Astrocyte (in vitro differentiated cells and primary cell): Measurements from ENCODE around the gene NXN. TPM values are rescaled to one million over a fixed set of nuclear protein-coding genes. Genes with fewer than 3 reads are reported as not detected.

Source experiments
- DNase-seq: peaks from one replicate; pipeline ENCODE4 v3.0.0-alpha.2; 2010; ENCODE audit warnings: low read depth
- FAIRE-seq: peaks from 2 replicates; lab custom pipeline; 2011; peaks lifted over from hg19 to GRCh38; lab: Jason Lieb, UNC
- H2AFZ ChIP-seq: 2 replicates; pipeline ENCODE4 v1.6.0; 2012; ENCODE audit warnings: low read depth, low read length, inconsistent platforms
- H3K27ac ChIP-seq: 2 replicates; pipeline ENCODE4 v1.5.1; 2011; ENCODE audit warnings: low read depth, low read length, inconsistent platforms
- H3K27me3 ChIP-seq: 2 replicates; pipeline ENCODE4 v1.6.0; 2011; ENCODE audit warnings: low read length, inconsistent platforms; ENCODE audit not compliant: insufficient read depth
- H3K36me3 ChIP-seq: 2 replicates; pipeline ENCODE4 v1.5.1; 2011; ENCODE audit warnings: low read length, inconsistent platforms; ENCODE audit not compliant: insufficient read depth
- H3K4me1 ChIP-seq: 2 replicates; pipeline ENCODE4 v1.5.1; 2011; ENCODE audit warnings: low read length, inconsistent platforms; ENCODE audit not compliant: insufficient read depth
- H3K4me2 ChIP-seq: 2 replicates; pipeline ENCODE4 v1.6.0; 2012; ENCODE audit warnings: low read length, inconsistent platforms
- H3K4me3 ChIP-seq: 2 replicates; pipeline ENCODE4 v1.5.1; 2011; ENCODE audit warnings: low read depth, mild to moderate bottlenecking, low read length, inconsistent platforms; ENCODE audit not compliant: insufficient read depth
- H3K79me2 ChIP-seq: 2 replicates; pipeline ENCODE4 v1.6.0; 2012; ENCODE audit warnings: mild to moderate bottlenecking, low read length, inconsistent platforms; ENCODE audit not compliant: insufficient read depth
- H3K9ac ChIP-seq: 2 replicates; pipeline ENCODE4 v1.6.0; 2012; ENCODE audit warnings: mild to moderate bottlenecking, low read length, inconsistent platforms
- H3K9me3 ChIP-seq: 2 replicates; pipeline ENCODE4 v1.5.1; 2012; ENCODE audit warnings: low read depth, mild to moderate bottlenecking, low read length, inconsistent platforms; ENCODE audit not compliant: insufficient read depth
- H4K20me1 ChIP-seq: 2 replicates; pipeline ENCODE4 v1.6.0; 2012; ENCODE audit warnings: low read length, inconsistent platforms; ENCODE audit not compliant: insufficient read depth
- H3K27ac Mint-ChIP-seq: one replicate; pipeline ENCODE4 v1.8.0; 2021; ENCODE audit warnings: mild to moderate bottlenecking, mixed read lengths; ENCODE audit not compliant: unreplicated experiment
- H3K27me3 Mint-ChIP-seq: one replicate; pipeline ENCODE4 v1.8.0; 2021; ENCODE audit warnings: low read depth, mixed read lengths; ENCODE audit not compliant: unreplicated experiment
- H3K36me3 Mint-ChIP-seq: one replicate; pipeline ENCODE4 v1.8.0; 2021; ENCODE audit warnings: low read depth, mixed read lengths; ENCODE audit not compliant: unreplicated experiment
- H3K4me1 Mint-ChIP-seq: one replicate; pipeline ENCODE4 v1.8.0; 2021; ENCODE audit warnings: low read depth, mixed read lengths; ENCODE audit not compliant: unreplicated experiment
- H3K4me3 Mint-ChIP-seq: one replicate; pipeline ENCODE4 v1.8.0; 2021; ENCODE audit warnings: mild to moderate bottlenecking, moderate library complexity, mixed read lengths; ENCODE audit not compliant: unreplicated experiment
- H3K9me3 Mint-ChIP-seq: one replicate; pipeline ENCODE4 v1.8.0; 2021; ENCODE audit warnings: mild to moderate bottlenecking, mixed read lengths; ENCODE audit not compliant: unreplicated experiment
- CTCF ChIP-seq: IDR thresholded peaks from 2 replicates; pipeline ENCODE4 v1.5.1; 2011; ENCODE audit warnings: low read depth, mild to moderate bottlenecking, inconsistent platforms, low read length, moderate library complexity; ENCODE audit not compliant: insufficient read depth
- EZH2 ChIP-seq: IDR thresholded peaks from 2 replicates; pipeline ENCODE4 v1.6.1; 2012; ENCODE audit warnings: mild to moderate bottlenecking, low read length, inconsistent platforms; ENCODE audit not compliant: insufficient read depth
- total RNA-seq: library from RNA; stranded (reverse); gene quantifications from 2 replicates; pipeline ENCODE4 v1.2.1, GENCODE V29; 2021

The NXN gene
- total RNA-seq, 1 donor from 2014 or later, result 104 TPM

GRCh38 chr17:828761-829160 is 150.8 kb downstream of the NXN start:
- H3K4me1 Mint-ChIP-seq, result peaks cover 4% of the 10 kb centered on the region
- no peak overlapping the region for H3K27ac Mint-ChIP-seq
- no peak overlapping the region for H3K4me3 Mint-ChIP-seq

GRCh38 chr17:826778-827177 is 152.8 kb downstream of the NXN start:
- Histone ChIP-seq H3K79me2 (peaks cover 25% of the 10 kb centered on the region), H2AFZ (no peak overlapping the region), H3K4me2 (no peak overlapping the region), H3K9me3 (no peaks in the 10 kb centered on the region), H3K36me3 (no peaks in the 10 kb centered on the region), H3K27me3 (no peaks in the 10 kb centered on the region), H3K4me3 (no peak overlapping the region), H3K27ac (no peak overlapping the region), H3K4me1 (peaks cover 3% of the 10 kb centered on the region), H4K20me1 (peaks cover 51% of the 10 kb centered on the region), H3K9ac (no peak overlapping the region)
- TF ChIP-seq CTCF (no peak), EZH2 (no peak)
- FAIRE-seq (no peak), DNase-seq (no peak)
- peaks cover 43% of the 10 kb centered on the region for H3K36me3 Mint-ChIP-seq
- no peak overlapping the region for H3K4me3 Mint-ChIP-seq
- peaks cover 8% of the 10 kb centered on the region for H3K9me3 Mint-ChIP-seq
- no peaks in the 10 kb centered on the region for H3K27me3 Mint-ChIP-seq
- H3K4me1 Mint-ChIP-seq, result no peaks in the 10 kb centered on the region
- no peak overlapping the region for H3K27ac Mint-ChIP-seq

More at GRCh38 chr17:828761-829160, 150.8 kb downstream of the NXN start:
- FAIRE-seq (no peak), DNase-seq (peak; percentile 78)
- Histone ChIP-seq H3K79me2 (peaks cover 40% of the 10 kb centered on the region), H3K4me3 (no peak overlapping the region), H2AFZ (no peak overlapping the region), H3K27ac (no peak overlapping the region), H4K20me1 (peaks cover 44% of the 10 kb centered on the region), H3K4me1 (peaks cover 3% of the 10 kb centered on the region), H3K36me3 (no peaks in the 10 kb centered on the region), H3K9ac (no peak overlapping the region), H3K9me3 (no peaks in the 10 kb centered on the region), H3K27me3 (no peaks in the 10 kb centered on the region), H3K4me2 (no peak overlapping the region)
- peaks cover 47% of the 10 kb centered on the region for H3K36me3 Mint-ChIP-seq
- H3K9me3 Mint-ChIP-seq, result peaks cover 11% of the 10 kb centered on the region
- no peaks in the 10 kb centered on the region for H3K27me3 Mint-ChIP-seq
- TF ChIP-seq EZH2 (no peak), CTCF (no peak)

- Histone ChIP-seq H3K36me3 (no peaks in the 10 kb centered on the region), H3K27me3 (no peaks in the 10 kb centered on the region), H2AFZ (no peak overlapping the region), H3K9ac (no peak overlapping the region), H3K79me2 (peaks cover 16% of the 10 kb centered on the region), H3K4me2 (no peak overlapping the region), H4K20me1 (peaks cover 49% of the 10 kb centered on the region), H3K9me3 (no peaks in the 10 kb centered on the region), H3K4me3 (no peak overlapping the region), H3K4me1 (peaks cover 3% of the 10 kb centered on the region), H3K27ac (no peak overlapping the region)
- FAIRE-seq (no peak), DNase-seq (no peak)
- Mint-ChIP-seq H3K4me3 (no peak overlapping the region), H3K36me3 (peaks cover 39% of the 10 kb centered on the region), H3K4me1 (no peaks in the 10 kb centered on the region), H3K27me3 (no peaks in the 10 kb centered on the region), H3K9me3 (peaks cover 7% of the 10 kb centered on the region), H3K27ac (no peak overlapping the region)
- TF ChIP-seq EZH2 (no peak), CTCF (no peak)
These were observed 154.4 kb downstream of the NXN start for GRCh38 chr17:825216-825615.
